Right kidney (tissue), 1 donor: ENCODE data around the gene ZSCAN29.

Source experiments
- DNase-seq: peaks from one replicate; pipeline ENCODE4 v3.0.0-alpha.2; 2016

The ZSCAN29 gene

DNA sequence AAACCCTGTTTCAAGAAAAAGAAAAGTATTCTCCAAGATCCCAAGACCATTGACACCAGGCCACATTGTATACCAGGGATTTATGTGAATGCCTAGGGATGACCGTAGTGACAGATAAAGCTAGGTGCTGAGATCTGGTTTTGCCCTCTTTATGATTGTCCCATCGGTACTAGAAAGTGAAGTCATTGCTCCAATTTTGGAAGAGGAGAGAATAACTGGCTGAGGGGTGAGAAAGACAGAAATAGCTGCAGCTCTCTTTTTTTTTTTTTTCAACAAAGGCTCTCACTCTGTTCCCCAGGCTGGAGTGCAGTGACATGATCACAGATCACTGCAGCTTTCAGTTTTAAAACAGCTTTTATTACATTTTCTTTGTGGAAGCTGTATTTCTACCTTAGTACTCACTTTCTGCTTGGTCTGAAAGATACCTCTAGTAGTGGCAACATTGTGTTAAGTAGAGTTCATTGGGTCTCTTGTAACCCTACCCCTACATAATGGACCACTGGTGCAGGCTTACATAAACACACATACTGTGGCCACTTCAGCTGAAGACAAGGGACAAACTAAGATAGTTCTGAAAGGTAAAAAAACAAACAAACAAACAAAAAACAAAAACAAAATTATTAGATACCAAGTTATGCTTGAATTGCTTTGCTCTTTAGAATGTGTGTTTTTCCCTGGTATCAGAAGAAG lies 18.0 kb downstream of the ZSCAN29 start:
- no peak for DNase-seq

DNA sequence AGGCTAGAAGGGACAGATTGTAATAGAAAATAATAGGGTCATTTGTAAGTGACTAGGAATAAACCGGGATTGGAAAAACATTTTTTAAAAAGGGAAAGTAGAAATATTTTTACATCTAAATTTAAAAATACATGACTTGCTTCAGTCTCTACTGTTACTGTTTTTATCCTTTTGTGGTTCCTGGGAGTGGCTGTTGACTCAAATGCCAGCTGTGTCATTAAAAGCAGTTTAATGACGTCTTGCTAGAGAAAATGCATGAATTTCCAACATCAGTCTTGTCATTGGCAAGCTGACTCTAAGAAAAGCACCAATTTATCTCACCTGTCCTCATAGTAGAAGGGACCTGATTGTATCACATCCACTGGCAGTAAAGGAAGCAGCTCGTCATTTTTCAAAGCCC lies 23.7 kb downstream of the ZSCAN29 start:
- no peak for DNase-seq

DNA sequence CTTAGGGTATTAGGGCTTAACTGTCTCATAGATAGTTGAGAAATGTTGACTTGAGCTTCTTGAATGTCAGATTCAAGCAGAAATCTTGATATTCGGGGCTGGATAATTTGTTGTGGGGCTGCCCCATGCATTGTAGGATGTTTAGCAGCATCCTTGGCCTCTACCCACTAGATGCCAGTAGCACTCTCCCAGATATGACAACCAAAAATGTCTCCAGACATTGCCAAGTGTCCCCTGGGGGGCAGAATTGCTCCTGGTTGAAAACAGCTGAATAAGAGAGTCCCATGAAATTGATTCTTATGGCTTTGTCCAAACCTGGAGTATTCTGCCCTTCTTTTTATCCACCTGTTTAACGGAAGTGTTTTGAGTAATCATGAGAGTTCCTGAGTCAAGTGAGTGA lies 24.5 kb downstream of the ZSCAN29 start:
- no peak for DNase-seq

DNA sequence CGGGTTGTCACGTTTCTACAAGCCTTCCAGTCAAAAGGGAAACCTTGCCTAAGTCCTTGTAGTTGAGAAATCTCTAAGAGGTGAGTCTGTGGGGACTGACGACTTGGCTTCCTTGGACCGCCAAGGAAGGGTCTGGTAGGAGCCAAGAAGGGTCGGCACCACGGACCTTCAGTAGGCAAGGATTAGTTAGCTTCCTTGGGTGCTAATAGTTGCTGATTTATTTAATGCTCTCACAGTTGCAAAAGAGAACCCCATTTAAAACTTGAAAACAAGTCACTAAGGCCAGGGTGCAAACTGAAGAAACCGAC lies 40.1 kb downstream of the ZSCAN29 start:
- no peak for DNase-seq

DNA sequence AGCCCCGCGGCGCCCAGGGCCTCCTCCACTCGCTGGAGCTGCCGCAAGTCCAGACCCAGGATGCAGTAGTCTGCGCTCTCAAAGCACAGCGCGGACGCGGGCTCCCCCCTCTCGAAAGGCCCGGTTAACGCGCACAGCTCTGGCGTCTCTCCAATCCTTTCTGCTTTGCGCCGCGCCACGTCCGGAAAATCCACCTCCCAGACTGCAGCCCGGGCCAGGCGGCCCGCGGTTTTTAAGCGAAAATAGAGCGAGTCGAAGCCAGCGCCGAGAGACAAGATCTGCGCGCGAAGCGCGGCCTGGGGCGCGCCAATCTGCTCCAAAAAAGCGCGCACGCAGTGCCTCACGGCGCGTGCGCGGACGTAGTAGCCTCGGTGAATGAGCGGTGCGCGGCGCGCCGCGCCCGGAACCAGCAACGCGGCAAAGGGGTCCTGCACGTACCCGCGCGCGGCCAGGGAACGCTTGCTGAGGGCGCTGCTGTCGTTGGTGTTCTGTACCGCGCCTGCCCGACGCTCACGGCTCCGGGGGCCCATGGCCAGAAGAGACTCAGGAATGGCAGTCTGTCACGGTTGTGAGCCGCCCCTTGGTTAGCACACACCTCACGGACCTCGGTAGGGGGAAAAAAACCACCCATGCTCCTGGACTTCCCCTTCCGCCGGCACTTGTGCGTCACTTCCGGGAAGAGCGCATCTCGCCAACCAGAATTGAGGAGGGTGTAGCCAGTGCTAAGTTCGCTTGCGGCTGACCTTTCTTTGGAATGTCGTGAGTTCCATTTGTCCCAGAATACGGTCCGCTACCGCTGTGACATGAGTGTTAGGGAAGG lies 40.7 kb downstream of the ZSCAN29 start, which contains the start of gene LCMT2:
TSS of gene LCMT2 (minus strand) at position 614 of the 820 bp plus-strand sequence. CDS start at position 530, 84 bp downstream.
- DNase-seq: peak; percentile 99

DNA sequence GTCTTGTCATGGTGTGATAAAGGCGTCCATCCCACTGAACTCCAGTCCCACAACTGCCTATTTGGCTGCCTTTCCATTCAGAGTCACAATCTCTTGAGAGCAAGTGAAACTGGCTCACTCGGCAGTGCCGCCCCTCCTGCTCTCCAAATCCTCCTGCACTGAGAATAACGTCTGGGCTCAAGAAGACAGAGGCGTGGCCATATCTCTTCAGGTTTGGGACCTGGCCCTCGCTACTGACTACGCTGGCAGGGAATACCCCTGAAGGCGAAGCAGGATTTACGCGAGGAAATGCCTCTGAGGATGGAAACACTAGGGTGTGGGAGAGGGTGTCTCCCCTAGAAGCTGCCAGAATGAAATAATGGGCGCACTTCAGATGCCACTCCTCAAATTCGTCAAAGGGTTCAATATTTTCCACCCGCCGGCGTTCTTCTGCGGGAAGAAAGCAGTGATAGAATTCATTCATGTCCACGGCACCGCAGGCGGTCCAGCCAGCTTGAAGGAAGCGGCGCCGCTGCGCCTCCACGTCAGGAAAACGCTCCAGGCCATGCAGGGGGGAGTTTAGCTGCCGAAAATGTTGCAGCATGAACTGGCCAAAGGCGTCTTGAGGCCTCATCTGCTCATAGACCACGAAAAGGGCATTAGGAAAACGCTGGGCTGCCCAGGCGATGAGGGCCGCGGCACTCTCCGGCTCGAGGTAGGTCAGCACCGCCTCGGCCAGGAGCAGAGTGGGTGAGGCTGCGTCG lies 41.5 kb downstream of the ZSCAN29 start:
- no peak for DNase-seq

DNA sequence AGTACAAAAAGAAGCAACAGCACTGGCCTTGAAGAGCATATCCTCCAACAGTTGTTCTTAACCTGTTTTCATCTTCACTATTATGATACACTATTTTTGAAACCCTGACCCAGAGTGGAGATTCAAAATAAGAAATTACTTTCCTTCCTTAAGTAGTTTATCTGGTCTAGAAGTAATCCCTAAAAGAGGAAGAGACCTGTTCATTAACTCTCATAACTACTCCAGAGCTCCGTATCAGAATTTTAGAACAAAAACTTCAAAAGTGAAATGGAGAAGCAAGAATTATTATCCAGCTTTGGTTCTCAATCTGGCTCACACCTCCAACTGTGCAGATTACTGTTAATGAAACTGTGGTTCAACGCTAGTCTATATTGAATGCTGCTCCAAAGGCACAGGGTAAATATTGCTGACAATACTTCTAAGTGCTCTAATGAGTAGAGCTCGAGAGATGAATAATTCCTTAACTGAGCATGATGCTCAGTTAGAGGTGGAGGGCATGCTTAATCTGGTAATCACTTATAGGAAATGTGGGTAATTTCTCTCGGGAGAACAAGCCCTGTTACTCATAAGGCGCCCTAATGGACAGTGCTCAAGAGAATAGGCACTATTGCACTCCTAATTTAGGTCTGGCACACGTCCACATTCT lies 45.7 kb downstream of the ZSCAN29 start:
- no peak for DNase-seq

DNA sequence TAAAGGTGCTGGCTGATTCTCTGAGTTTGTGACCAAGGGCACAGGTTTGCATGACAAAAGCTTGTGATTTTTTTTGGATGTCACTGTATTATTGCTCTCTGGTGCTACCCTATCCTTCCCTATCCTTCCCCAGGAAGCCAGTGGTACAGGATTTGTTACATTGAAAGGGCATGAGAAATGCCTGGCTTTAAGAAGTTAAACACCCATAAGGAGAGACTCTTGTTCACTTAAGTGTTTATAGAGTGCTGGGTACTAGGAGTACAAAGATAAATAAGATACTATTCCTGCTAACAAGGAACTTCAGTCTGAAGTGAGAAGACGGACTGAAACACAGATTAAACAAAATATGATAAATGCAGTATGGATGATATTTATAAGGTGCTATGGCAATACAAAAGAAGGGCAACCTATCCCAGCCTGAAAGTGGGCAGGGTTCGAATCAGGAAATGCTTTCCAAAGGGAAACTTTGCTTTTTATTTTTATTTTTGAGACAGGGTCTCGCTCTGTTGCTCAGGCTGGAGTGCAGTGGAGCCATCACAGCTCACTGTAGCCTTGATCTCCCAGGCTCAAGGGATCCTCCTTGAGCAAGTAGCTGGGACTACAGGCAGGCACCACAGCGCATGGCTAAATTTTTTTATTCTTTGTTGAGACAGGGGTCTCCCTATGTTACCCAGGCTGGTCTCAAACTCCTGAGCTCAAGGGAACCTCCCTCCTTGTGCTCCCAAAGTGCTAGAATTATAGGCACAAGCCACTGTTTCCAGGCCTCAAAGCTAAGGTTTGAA lies 51.7 kb downstream of the ZSCAN29 start:
- DNase-seq: no peak

DNA sequence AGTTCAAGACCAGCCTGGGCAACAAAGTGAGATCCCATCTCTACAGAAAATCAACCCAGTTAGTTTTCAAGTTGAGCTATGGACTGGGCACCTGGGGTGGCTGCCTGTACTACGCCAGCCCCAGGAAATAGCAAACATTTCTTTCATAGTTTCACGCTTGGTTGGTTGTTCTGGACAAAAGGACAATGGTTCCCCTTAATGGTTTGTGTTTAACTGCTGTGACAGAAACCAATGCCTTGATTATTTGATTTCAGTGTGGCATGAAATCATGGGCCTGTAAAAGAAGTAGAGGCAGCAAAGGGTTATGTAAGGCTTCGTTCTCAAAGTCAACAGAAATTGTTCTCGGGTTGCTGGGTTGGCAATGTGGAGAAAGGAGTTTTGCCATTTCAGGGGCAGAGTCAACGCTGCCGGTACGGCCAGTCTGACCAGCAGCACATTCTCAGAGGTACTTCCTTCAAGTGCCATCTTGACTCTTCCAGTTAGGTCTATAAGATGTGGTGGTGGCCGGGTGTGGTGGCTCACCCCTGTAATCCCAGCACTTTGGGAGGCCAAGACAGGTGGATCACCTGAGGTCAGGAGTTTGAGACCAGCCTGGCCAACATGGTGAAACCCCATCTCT lies 53.2 kb downstream of the ZSCAN29 start:
- no peak for DNase-seq

DNA sequence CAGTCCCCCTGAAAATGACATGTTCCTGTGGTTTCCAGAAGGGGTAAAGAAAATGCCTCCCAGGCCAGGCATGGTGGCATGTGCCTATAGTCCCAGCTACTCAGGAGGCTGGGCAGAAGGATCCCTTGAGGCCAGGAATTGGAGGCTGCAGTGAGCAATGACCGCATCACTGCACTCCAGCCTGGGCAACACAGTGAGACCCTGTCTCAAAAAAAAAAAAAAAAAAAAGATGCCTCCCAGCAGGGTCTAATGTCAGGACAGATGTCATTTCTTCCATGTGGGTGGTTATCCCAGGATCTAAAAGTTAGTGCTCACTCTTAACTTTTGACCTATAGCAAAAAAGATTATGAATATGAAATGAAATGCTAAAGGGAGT lies 53.9 kb downstream of the ZSCAN29 start:
- no peak for DNase-seq

DNA sequence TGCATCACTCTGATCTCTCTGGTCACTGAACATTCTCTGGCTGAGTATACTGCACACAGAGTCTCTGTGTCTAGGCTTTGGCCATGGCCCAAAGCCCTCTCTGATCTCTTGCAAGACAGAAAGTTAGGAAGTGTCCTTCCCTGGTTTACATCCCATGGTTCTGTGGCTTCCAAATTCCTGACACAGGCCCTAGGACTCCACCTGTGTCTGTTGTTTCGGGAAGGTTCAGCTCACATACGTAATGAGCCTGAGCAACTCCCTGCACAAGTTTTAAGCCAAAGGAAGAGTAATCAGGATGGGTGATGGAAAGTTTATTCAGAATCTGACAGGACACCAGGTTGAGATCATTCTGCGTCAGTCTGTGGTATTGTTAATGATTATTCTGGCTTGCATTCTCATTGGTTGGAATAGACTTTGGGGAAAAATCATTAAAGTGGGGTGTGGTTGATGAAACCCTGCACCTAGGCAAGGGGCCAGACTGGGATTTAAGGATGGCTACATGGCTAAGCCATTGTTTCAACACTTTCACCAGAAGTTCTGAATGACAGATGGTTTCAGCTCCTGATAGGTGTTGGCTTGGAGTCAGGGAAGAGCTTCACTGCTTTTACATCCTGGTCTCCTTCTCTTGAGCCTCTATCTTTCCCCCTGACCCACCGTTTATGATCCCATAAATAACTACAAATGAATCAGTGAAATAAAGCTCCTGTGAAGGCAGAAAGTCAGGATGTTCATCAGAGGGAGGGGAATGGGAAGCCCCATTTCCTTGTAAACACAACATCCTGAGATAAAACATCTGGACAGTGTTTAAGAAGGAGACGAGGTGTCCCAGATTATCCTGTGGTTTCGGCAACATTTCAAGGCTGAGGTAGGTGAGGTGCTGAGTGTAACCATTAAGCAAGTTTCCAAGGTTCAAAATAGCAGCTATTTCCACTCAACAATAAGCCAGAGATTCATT lies 54.5 kb downstream of the ZSCAN29 start:
- DNase-seq: no peak

DNA sequence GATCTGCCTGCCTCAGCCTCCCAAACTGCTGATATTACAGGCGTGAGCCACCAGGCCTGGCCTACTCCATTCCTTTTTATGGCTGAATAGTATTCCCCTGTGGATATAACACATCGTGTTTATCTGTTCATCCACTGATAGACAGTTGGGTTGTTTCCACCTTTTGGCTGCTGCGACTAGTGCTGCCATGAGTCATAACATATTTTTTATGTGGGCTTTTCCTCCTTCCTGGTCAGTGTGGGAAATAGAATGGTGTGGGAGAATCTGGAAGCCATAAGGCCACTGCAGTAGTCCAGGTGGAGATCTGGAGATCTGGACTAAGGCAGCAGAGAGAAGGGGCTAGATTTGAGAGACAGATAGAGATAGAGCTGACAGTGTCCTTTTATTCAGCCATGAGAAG lies 56.7 kb downstream of the ZSCAN29 start:
- DNase-seq: no peak

DNA sequence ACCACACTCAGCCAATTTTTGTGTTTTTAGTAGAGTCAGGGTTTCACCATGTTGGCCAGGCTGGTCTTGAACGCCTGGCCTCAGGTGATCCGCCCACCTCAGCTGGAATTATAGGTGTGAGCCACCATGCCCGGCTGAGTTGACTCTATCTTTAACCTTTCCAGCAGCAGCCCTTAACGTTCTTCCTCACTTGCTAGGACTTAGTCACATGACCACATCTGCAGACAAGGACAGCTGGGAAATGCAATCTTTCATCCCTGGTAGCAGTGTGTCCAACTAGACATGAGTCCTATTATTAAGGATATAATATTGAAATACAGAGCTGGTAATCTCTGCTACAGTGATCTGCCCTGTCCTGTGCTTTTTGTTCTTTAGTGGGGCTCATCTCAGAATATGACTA lies 58.5 kb downstream of the ZSCAN29 start:
- no peak for DNase-seq
